ENCODE measurements around the gene CEP43. TPM values are rescaled to one million over a fixed set of nuclear protein-coding genes. Genes with fewer than 3 reads are reported as not detected.
"Not testable (repeated sequence)": the region's sequence is repeated elsewhere in the genome, so short reads cannot be mapped to it uniquely, and the experiment has no call there.

CEP43 gene
- total and polyA plus RNA-seq, 12 donors, result 7.5 to 15.0 (median 9.9) TPM

GRCh38 chr6:166950892-166951669 is 48.1 kb upstream of the CEP43 start:
- Histone ChIP-seq H3K4me3 (peak overlapping the region in 9 of 10 donors; percentile 4 to 54 (median 43)), H3K4me1 (peaks cover 0 to 54% (median 9%) of the 10 kb centered on the region in 9 donors)
- intact Hi-C loops (cut with DNase I), result loop anchor here in 8 of 10 donors (1.0 to 10.0 kb wide), 7 partner anchors 22 to 174 kb away; partner anchors contain the start of gene CEP43 (in 1 of the 8)

DNA sequence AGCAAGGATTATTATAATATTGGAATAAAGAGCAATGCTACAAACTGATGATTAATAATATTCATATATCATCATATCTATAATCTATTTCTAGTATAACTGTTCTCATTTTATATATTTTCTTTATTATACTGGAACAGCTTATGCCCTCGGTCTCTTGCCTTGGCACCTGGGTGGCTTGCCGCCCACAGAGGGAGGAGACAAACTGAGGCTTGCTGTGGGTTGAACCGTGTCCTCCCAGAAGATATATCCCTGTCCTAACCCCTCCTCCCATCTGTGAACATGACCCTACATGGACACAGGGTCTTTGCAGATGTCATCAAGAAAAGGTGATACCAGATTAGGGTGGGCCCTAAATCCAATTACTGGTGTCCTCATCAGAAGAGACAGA is 47.5 kb upstream of the CEP43 start:
- Histone ChIP-seq H3K27me3 (no peaks in the 10 kb centered on the region), H3K27ac (peak overlapping the region in 4 of 10 donors; percentile 83 to 89 (median 85)), H3K4me1 (peaks cover 0 to 54% (median 10%) of the 10 kb centered on the region in 9 donors), H3K9me3 (no peaks in the 10 kb centered on the region), H3K36me3 (peaks cover 0 to 32% (median 0%) of the 10 kb centered on the region in 9 donors), H3K4me3 (peak overlapping the region in 2 of 10 donors; percentile 17 to 39)
- TF ChIP-seq, protein P1, sequence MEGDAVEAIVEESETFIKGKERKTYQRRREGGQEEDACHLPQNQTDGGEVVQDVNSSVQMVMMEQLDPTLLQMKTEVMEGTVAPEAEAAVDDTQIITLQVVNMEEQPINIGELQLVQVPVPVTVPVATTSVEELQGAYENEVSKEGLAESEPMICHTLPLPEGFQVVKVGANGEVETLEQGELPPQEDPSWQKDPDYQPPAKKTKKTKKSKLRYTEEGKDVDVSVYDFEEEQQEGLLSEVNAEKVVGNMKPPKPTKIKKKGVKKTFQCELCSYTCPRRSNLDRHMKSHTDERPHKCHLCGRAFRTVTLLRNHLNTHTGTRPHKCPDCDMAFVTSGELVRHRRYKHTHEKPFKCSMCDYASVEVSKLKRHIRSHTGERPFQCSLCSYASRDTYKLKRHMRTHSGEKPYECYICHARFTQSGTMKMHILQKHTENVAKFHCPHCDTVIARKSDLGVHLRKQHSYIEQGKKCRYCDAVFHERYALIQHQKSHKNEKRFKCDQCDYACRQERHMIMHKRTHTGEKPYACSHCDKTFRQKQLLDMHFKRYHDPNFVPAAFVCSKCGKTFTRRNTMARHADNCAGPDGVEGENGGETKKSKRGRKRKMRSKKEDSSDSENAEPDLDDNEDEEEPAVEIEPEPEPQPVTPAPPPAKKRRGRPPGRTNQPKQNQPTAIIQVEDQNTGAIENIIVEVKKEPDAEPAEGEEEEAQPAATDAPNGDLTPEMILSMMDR (IDR thresholded peaks at IDR 0.05), result peak in 2 of 9 donors; percentile 10 to 30
- 82 to 88% methylated on average over 3 of the region's 3 CpGs for WGBS, 2 donors
- ATAC-seq (no peak), DNase-seq (no peak)
- intact Hi-C loops (cut with DNase I), result loop anchor here in 8 of 10 donors (1.0 to 10.0 kb wide), 7 partner anchors 23 to 174 kb away; partner anchors contain the start of gene CEP43 (in 1 of the 8)

More at GRCh38 chr6:166950892-166951669, 48.1 kb upstream of the CEP43 start:
- peak; percentile 40 to 88 (median 71) for ATAC-seq
- Histone ChIP-seq H3K27ac (peak overlapping the region; percentile 21 to 89 (median 76)), H3K36me3 (peaks cover 0 to 38% (median 6%) of the 10 kb centered on the region in 9 donors)
- H3K27me3 ChIP-seq, H3K9me3 ChIP-seq: not testable (repeated sequence)
- TF ChIP-seq, protein P1 (IDR thresholded peaks at IDR 0.05), result peak; percentile 62 to 86 (median 80)
- 54 to 66% methylated on average over 17 of the region's 17 CpGs for WGBS, 2 donors
- DNase-seq, result peak; percentile 67 to 80

- peaks cover 0 to 28% (median 0%) of the 10 kb centered on the region in 9 donors for H3K36me3 ChIP-seq
- no peaks in the 10 kb centered on the region for H3K27me3 ChIP-seq
- ATAC-seq, result no peak
- TF ChIP-seq, protein P1 (IDR thresholded peaks at IDR 0.05), result no peak
- WGBS, 2 donors, result 86 to 93% methylated on average over 12 of the region's 12 CpGs
- H3K9me3 ChIP-seq, result no peaks in the 10 kb centered on the region
- H3K4me3 ChIP-seq, result no peak overlapping the region
- H3K27ac ChIP-seq, result peak overlapping the region in 1 of 10 donors; percentile 86
- peaks cover under 1 to 54% (median 14%) of the 10 kb centered on the region in 9 donors for H3K4me1 ChIP-seq
- intact Hi-C loops (cut with DNase I), result loop anchor here in 6 of 10 donors (5.0 to 10.0 kb wide), 4 partner anchors 45 to 175 kb away; partner anchors contain the start of gene CEP43 (in 1 of the 6)
- DNase-seq, result no peak
Observed at GRCh38 chr6:166952121-166952520, 47.1 kb upstream of the CEP43 start.

Data from heart right ventricle (tissue), 16 donors.